D721Med (cell line): ENCODE data around the gene INPP4B.

Experiments
- DNase-seq: peaks from one replicate; pipeline ENCODE4 v3.0.0; 2011; ENCODE audit warnings: low spot score; ENCODE audit not compliant: insufficient read length
- FAIRE-seq: peaks from 2 replicates; lab custom pipeline; 2011; peaks lifted over from hg19 to GRCh38; lab: Jason Lieb, UNC
- CTCF ChIP-seq: IDR thresholded peaks from 2 replicates; pipeline ENCODE4 v1.5.1; 2012; ENCODE audit warnings: mild to moderate bottlenecking, control low read depth; ENCODE audit not compliant: insufficient read depth; ENCODE audit errors: missing control alignments

INPP4B gene

GRCh38 chr4:142874684-142875083 lies 28.6 kb upstream of the INPP4B start:
- no peak for FAIRE-seq
- no peak for DNase-seq
- TF ChIP-seq CTCF: no peak

- FAIRE-seq: no peak
- TF ChIP-seq CTCF: no peak
- DNase-seq: no peak
Observed at GRCh38 chr4:142866685-142867084, 20.6 kb upstream of the INPP4B start.

- DNase-seq: no peak
- FAIRE-seq: no peak
Observed at GRCh38 chr4:142861351-142861750, 15.2 kb upstream of the INPP4B start.

GRCh38 chr4:142858965-142859364 lies 12.9 kb upstream of the INPP4B start:
- TF ChIP-seq CTCF: no peak
- FAIRE-seq (no peak), DNase-seq (no peak)

More at GRCh38 chr4:142861351-142861750, 15.2 kb upstream of the INPP4B start:
- no peak for TF ChIP-seq CTCF

GRCh38 chr4:142858446-142858845 lies 12.3 kb upstream of the INPP4B start:
- TF ChIP-seq CTCF: no peak
- no peak for FAIRE-seq
- no peak for DNase-seq

- DNase-seq (no peak), FAIRE-seq (no peak)
- TF ChIP-seq CTCF: no peak
Observed at GRCh38 chr4:142856576-142856975, 10.5 kb upstream of the INPP4B start.

- DNase-seq: no peak
- TF ChIP-seq CTCF: no peak
- no peak for FAIRE-seq
Observed at GRCh38 chr4:142850478-142850877, 4.4 kb upstream of the INPP4B start.
